Measurements from ENCODE around the gene AP4B1. TPM values are rescaled to one million over a fixed set of nuclear protein-coding genes. Genes with fewer than 3 reads are reported as not detected.

The AP4B1 gene
- total RNA-seq, 5 donors from 2014 or later (not counting 1 experiment from before 2014, with no cell fraction given), result 57.8 to 66.4 (median 61.5) TPM

DNA sequence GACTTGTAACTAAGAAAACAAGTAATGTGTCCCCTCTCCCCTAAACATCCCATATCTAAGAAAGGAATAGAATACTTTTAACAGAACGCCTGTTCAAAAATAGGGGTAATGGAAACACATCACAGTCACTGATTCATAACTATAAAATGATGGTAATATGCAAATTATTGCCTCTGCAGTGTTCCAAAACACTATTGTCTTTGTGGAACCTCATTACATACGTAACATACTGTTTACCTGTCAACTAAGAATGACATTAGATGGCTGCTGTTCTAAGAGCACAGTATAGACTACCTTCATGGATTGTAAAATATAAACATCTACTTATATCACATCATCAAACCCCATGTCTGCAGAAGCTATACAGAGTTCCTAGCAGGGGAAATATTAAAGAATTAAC lies 13.8 kb downstream of the AP4B1 start:
- H3K9me3 ChIP-seq, result no peaks in the 10 kb centered on the region
- ChIA-PET POLR2A (interaction anchor here in 1 of 2 donors (0.5 kb wide), 1 partner anchor 40 kb away, joined by 3 read pairs; no protein-coding TSS in a partner anchor), CTCF (interaction anchor here in 1 of 2 donors (0.6 to 1.7 kb wide), 5 partner anchors 13 to 187 kb away, joined by 3 to 6 read pairs (median 5); partner anchors contain the start of genes AP4B1 and OLFML3)
- Mint-ChIP-seq H3K27ac (peak overlapping the region in 1 of 2 donors; percentile 3), H3K4me1 (peaks cover 19 to 30% (median 29%) of the 10 kb centered on the region in 3 donors), H3K4me3 (no peak overlapping the region), H3K36me3 (peaks cover 14% of the 10 kb centered on the region), H3K27me3 (no peaks in the 10 kb centered on the region), H3K9me3 (no peaks in the 10 kb centered on the region)
- H3K4me3 ChIP-seq (ENCODE audit: control insufficient read depth in 1 of 2, extremely low read depth in 1 of 2, low read length in 1 of 2), result no peak overlapping the region
- peaks cover 2 to 6% of the 10 kb centered on the region in 2 experiments for H3K4me1 ChIP-seq (ENCODE audit: control insufficient read depth in 1 of 2, extremely low read depth in 1 of 2, insufficient read depth in 2 of 2, low read length in 2 of 2)
- no peak overlapping the region for H3K27ac ChIP-seq (ENCODE audit: low read length)
- peaks cover 12 to 16% of the 10 kb centered on the region in 2 donors for H3K36me3 ChIP-seq (ENCODE audit: control insufficient read depth in 2 of 2, extremely low read depth in 1 of 2, insufficient read depth in 1 of 2, low read length in 1 of 2)
- WGBS (ENCODE audit: insufficient coverage), result no CpG with 5 or more reads among the region's 2 CpGs
- DNase-seq (no peak), ATAC-seq (replicated peaks in 1 of 4) (no peak)
- H3K27me3 ChIP-seq (replicated peaks in 1 of 2; ENCODE audit: control insufficient read depth in 2 of 2, extremely low read depth in 1 of 2, insufficient read depth in 2 of 2, low read length in 1 of 2), result no peaks in the 10 kb centered on the region

DNA sequence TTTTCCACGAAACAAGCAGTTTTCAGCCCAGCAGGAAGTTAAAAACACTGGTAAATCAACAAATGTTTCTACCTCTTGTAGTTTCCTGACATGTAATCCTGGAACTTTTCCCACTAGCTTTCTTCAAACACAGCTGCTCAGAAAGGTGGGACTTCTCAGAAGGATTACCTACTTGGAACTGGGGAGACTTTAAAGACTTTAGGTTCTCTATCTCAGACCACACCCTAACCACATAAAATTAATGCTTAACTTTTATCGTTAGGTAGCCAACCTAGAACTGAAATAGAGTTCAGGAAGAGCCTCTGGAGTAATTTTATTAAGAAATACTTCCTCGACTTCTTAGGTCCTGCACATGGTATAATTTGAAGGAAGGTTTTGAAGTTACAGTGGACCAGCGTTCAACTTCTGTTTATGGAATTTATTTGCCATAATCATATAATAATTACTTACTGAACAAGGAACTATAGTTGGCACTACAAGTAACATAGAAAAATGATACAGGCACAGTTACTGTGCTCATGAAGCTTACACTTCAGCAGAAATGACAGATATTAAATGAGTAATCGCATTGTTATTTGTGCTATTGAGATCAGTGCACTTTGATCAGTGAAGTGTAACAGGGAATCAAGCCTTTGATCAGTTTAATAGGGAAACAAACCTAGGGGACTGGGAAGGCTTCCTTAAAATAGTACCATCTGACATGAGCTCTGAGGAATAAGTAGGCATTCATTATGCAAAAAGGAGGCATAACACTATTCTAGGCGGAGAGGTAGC lies 17.0 kb downstream of the AP4B1 start, which contains the start of gene BCL2L15:
Gene BCL2L15, minus strand, starts transcription at position 180 of the 774 bp plus-strand sequence. CDS start 206 bp downstream, outside the sequence.
- 75% methylated on average over 1 of the region's 6 CpGs for WGBS (ENCODE audit: insufficient coverage)
- H3K9me3 ChIP-seq, result no peaks in the 10 kb centered on the region
- no peaks in the 10 kb centered on the region for H3K27me3 ChIP-seq (replicated peaks in 1 of 2; ENCODE audit: control insufficient read depth in 2 of 2, extremely low read depth in 1 of 2, insufficient read depth in 2 of 2, low read length in 1 of 2)
- peak within 1 kb of the TSS; percentile 44 to 76 for H3K27ac Mint-ChIP-seq
- no peaks in the 10 kb centered on the region for H3K9me3 Mint-ChIP-seq
- POLR2A ChIA-PET, result no interaction called here
- H3K4me3 Mint-ChIP-seq, result peak within 1 kb of the TSS in 1 of 3 donors; percentile 74
- DNase-seq, result no peak
- peaks cover 0 to 6% of the 10 kb centered on the region in 2 donors for H3K36me3 ChIP-seq (ENCODE audit: control insufficient read depth in 2 of 2, extremely low read depth in 1 of 2, insufficient read depth in 1 of 2, low read length in 1 of 2)
- ATAC-seq (replicated peaks in 1 of 4), result peak in 1 of 4 experiments; percentile 33
- CTCF ChIA-PET, result no interaction called here
- H3K4me1 ChIP-seq (ENCODE audit: control insufficient read depth in 1 of 2, extremely low read depth in 1 of 2, insufficient read depth in 2 of 2, low read length in 2 of 2), result peaks cover 2 to 6% of the 10 kb centered on the region in 2 experiments
- no peaks in the 10 kb centered on the region for H3K27me3 Mint-ChIP-seq
- no peak within 1 kb of the TSS for H3K27ac ChIP-seq (ENCODE audit: low read length)
- no peak within 1 kb of the TSS for H3K4me3 ChIP-seq (ENCODE audit: control insufficient read depth in 1 of 2, extremely low read depth in 1 of 2, low read length in 1 of 2)
- H3K4me1 Mint-ChIP-seq, result peaks cover 16 to 37% (median 21%) of the 10 kb centered on the region in 3 donors
- peaks cover 6% of the 10 kb centered on the region for H3K36me3 Mint-ChIP-seq

DNA sequence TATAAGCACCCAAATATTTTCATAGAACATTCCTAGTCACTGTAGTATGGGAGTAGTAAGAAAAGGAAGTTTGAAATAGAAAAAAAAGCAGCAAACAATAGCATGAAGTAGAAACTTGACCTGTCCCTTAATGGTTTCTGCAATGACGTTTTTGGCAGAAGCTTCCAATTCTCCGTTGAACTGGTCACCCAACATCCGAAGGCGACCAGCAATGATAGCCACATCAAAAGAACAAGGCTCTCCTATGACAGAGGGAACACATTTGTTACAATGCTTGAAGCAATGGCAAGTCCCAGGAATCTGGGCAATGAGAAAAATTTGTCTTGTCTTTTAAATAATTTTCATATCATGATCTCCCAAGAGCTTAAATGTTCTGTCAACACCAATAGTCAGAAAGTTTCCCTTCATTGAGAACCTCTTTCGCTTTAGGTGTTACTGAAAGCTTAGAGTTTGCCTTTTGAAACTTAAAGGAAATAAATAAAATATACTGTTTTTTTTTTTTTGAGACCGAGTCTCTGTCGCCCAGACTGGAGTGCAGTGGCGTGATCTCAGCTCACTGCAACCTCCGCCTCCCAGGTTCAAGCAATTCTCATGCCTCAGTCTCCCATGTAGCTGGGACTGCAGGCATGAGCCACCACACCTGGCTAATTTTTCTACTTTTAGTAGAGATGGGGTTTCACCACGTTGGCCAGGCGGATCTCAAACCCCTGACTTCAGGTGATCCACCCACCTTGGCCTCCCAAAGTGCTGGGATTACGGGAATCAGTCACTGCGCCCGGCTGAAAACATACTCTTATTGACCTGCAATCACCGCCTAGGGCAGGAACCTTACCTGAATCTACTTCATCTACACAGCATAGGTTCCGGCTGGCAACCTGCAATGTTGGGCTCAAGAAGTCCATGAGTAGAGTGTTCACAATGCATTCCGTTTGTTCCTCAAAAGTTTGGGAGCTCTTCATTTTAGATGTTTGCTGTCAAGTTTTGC lies 17.9 kb downstream of the AP4B1 start:
- Histone ChIP-seq H3K9me3 (no peaks in the 10 kb centered on the region), H3K27me3 (replicated peaks in 1 of 2; ENCODE audit: control insufficient read depth in 2 of 2, extremely low read depth in 1 of 2, insufficient read depth in 2 of 2, low read length in 1 of 2) (no peaks in the 10 kb centered on the region), H3K36me3 (ENCODE audit: control insufficient read depth in 2 of 2, extremely low read depth in 1 of 2, insufficient read depth in 1 of 2, low read length in 1 of 2) (peaks cover 0 to 6% of the 10 kb centered on the region in 2 donors), H3K27ac (ENCODE audit: low read length) (no peak overlapping the region), H3K4me3 (ENCODE audit: control insufficient read depth in 1 of 2, extremely low read depth in 1 of 2, low read length in 1 of 2) (no peak overlapping the region), H3K4me1 (ENCODE audit: control insufficient read depth in 1 of 2, extremely low read depth in 1 of 2, insufficient read depth in 2 of 2, low read length in 2 of 2) (peaks cover 2 to 6% of the 10 kb centered on the region in 2 experiments)
- peak overlapping the region; percentile 44 to 76 for H3K27ac Mint-ChIP-seq
- CTCF ChIA-PET, result interaction anchor here (0.6 to 0.7 kb wide), 3 partner anchors 16 to 62 kb away, joined by 3 to 8 read pairs (median 3); no protein-coding TSS in a partner anchor
- H3K36me3 Mint-ChIP-seq, result peaks cover 6% of the 10 kb centered on the region
- POLR2A ChIA-PET, result interaction anchor here in 1 of 2 donors (0.7 to 1.1 kb wide), 2 partner anchors 11 to 16 kb away, joined by 4 read pairs; no protein-coding TSS in a partner anchor
- no peak for DNase-seq
- H3K4me1 Mint-ChIP-seq, result peaks cover 16 to 38% (median 21%) of the 10 kb centered on the region in 3 donors
- no peaks in the 10 kb centered on the region for H3K27me3 Mint-ChIP-seq
- H3K4me3 Mint-ChIP-seq, result peak overlapping the region in 1 of 3 donors; percentile 74
- ATAC-seq (replicated peaks in 1 of 4), result no peak
- no peaks in the 10 kb centered on the region for H3K9me3 Mint-ChIP-seq
- WGBS (ENCODE audit: insufficient coverage), result 83% methylated on average over 6 of the region's 17 CpGs

GRCh38 chr1:113881661-113882060 lies 22.9 kb downstream of the AP4B1 start:
- Histone ChIP-seq H3K4me3 (ENCODE audit: control insufficient read depth in 1 of 2, extremely low read depth in 1 of 2, low read length in 1 of 2) (no peak overlapping the region), H3K36me3 (ENCODE audit: control insufficient read depth in 2 of 2, extremely low read depth in 1 of 2, insufficient read depth in 1 of 2, low read length in 1 of 2) (no peaks in the 10 kb centered on the region), H3K27me3 (replicated peaks in 1 of 2; ENCODE audit: control insufficient read depth in 2 of 2, extremely low read depth in 1 of 2, insufficient read depth in 2 of 2, low read length in 1 of 2) (no peaks in the 10 kb centered on the region), H3K9me3 (no peaks in the 10 kb centered on the region), H3K27ac (ENCODE audit: low read length) (no peak overlapping the region), H3K4me1 (ENCODE audit: control insufficient read depth in 1 of 2, extremely low read depth in 1 of 2, insufficient read depth in 2 of 2, low read length in 2 of 2) (peaks cover 5 to 18% of the 10 kb centered on the region in 2 experiments)
- no peaks in the 10 kb centered on the region for H3K9me3 Mint-ChIP-seq
- ChIA-PET POLR2A (interaction anchor here (0.6 to 1.4 kb wide), 3 partner anchors 8 to 22 kb away, joined by 3 to 5 read pairs (median 4); partner anchors contain the start of gene AP4B1 (in 1 of the 2)), CTCF (interaction anchor here in 1 of 2 donors (0.6 to 1.2 kb wide), 3 partner anchors 23 to 96 kb away, joined by 3 to 4 read pairs (median 3); partner anchors contain the start of gene AP4B1)
- H3K4me3 Mint-ChIP-seq, result no peak overlapping the region
- H3K36me3 Mint-ChIP-seq, result peaks cover 6% of the 10 kb centered on the region
- ATAC-seq (replicated peaks in 1 of 4) (no peak), DNase-seq (no peak)
- H3K27me3 Mint-ChIP-seq, result no peaks in the 10 kb centered on the region
- no peak overlapping the region for H3K27ac Mint-ChIP-seq
- H3K4me1 Mint-ChIP-seq, result peaks cover 35 to 56% (median 36%) of the 10 kb centered on the region in 3 donors
- 100% methylated on average over 2 of the region's 2 CpGs for WGBS (ENCODE audit: insufficient coverage)

- no CpG with 5 or more reads among the region's 4 CpGs for WGBS (ENCODE audit: insufficient coverage)
- ChIA-PET CTCF (interaction anchor here in 1 of 2 donors (0.6 to 1.8 kb wide), 4 partner anchors 9 to 26 kb away, joined by 3 to 5 read pairs (median 4); partner anchors contain the start of gene AP4B1), POLR2A (interaction anchor here in 1 of 2 donors (0.6 kb wide), 1 partner anchor 50 kb away, joined by 3 read pairs; no protein-coding TSS in a partner anchor)
- Mint-ChIP-seq H3K27ac (no peak overlapping the region), H3K4me1 (peaks cover 43 to 65% (median 45%) of the 10 kb centered on the region in 3 donors), H3K9me3 (no peaks in the 10 kb centered on the region), H3K4me3 (no peak overlapping the region), H3K36me3 (peaks cover 6% of the 10 kb centered on the region), H3K27me3 (no peaks in the 10 kb centered on the region)
- H3K4me3 ChIP-seq (ENCODE audit: control insufficient read depth in 1 of 2, extremely low read depth in 1 of 2, low read length in 1 of 2), result no peak overlapping the region
- ATAC-seq (replicated peaks in 1 of 4) (no peak), DNase-seq (no peak)
- peak overlapping the region; percentile 20 for H3K27ac ChIP-seq (ENCODE audit: low read length)
- no peaks in the 10 kb centered on the region for H3K9me3 ChIP-seq
- no peaks in the 10 kb centered on the region for H3K27me3 ChIP-seq (replicated peaks in 1 of 2; ENCODE audit: control insufficient read depth in 2 of 2, extremely low read depth in 1 of 2, insufficient read depth in 2 of 2, low read length in 1 of 2)
- H3K36me3 ChIP-seq (ENCODE audit: control insufficient read depth in 2 of 2, extremely low read depth in 1 of 2, insufficient read depth in 1 of 2, low read length in 1 of 2), result no peaks in the 10 kb centered on the region
- peaks cover 5 to 18% of the 10 kb centered on the region in 2 experiments for H3K4me1 ChIP-seq (ENCODE audit: control insufficient read depth in 1 of 2, extremely low read depth in 1 of 2, insufficient read depth in 2 of 2, low read length in 2 of 2)
These were observed 24.9 kb downstream of the AP4B1 start for GRCh38 chr1:113879739-113880038.
